Activated CD4-positive, alpha-beta memory T cell treated with anti-CD3 and anti-CD28 coated beads for 36 hours (primary cell): Measurements from ENCODE around the gene ARSB. TPM values are rescaled to one million over a fixed set of nuclear protein-coding genes. Genes with fewer than 3 reads are reported as not detected.

Experiments used
- CTCF ChIA-PET: fragments of 350-600 bp; sonication (Branson Sonifier 250); formaldehyde crosslinking; loops from one replicate; lab custom pipeline; 2021; ENCODE audit warnings: antibody characterized with exemption, inconsistent platforms; lab: Charles Lee
- POLR2A ChIA-PET: fragments of 350-600 bp; sonication (Branson Sonifier 250); formaldehyde crosslinking; loops from one replicate; lab custom pipeline; 2021; ENCODE audit warnings: antibody characterized with exemption; lab: Charles Lee
- DNase-seq: peaks from one replicate; pipeline ENCODE4 v3.0.0-alpha.2; 2020
- H3K27ac Mint-ChIP-seq: one replicate; pipeline ENCODE4 v1.8.0; 2021; ENCODE audit warnings: mixed read lengths
- H3K27me3 Mint-ChIP-seq: one replicate; pipeline ENCODE4 v1.8.0; 2021; ENCODE audit warnings: mixed read lengths
- H3K36me3 Mint-ChIP-seq: one replicate; pipeline ENCODE4 v1.8.0; 2021; ENCODE audit warnings: mixed read lengths
- H3K4me1 Mint-ChIP-seq: one replicate; pipeline ENCODE4 v1.8.0; 2021; ENCODE audit warnings: low read depth, mixed read lengths
- H3K4me3 Mint-ChIP-seq: one replicate; pipeline ENCODE4 v1.8.0; 2021; ENCODE audit warnings: mild to moderate bottlenecking, mixed read lengths
- H3K9me3 Mint-ChIP-seq: one replicate; pipeline ENCODE4 v1.8.0; 2021; ENCODE audit warnings: mixed read lengths
- intact Hi-C: fragments of 100-400 bp; cut with micrococcal nuclease; formaldehyde crosslinking; loops from one replicate; pipeline ENCODE4 v1.15.1; 2023
- total RNA-seq, 2 experiments: library from RNA; stranded (reverse); gene quantifications; one replicate each; pipeline ENCODE4 v1.2.3, GENCODE V29; 2021

The ARSB gene
- 1 to 10 TPM; 9.3 to 9.9 TPM for total RNA-seq

DNA sequence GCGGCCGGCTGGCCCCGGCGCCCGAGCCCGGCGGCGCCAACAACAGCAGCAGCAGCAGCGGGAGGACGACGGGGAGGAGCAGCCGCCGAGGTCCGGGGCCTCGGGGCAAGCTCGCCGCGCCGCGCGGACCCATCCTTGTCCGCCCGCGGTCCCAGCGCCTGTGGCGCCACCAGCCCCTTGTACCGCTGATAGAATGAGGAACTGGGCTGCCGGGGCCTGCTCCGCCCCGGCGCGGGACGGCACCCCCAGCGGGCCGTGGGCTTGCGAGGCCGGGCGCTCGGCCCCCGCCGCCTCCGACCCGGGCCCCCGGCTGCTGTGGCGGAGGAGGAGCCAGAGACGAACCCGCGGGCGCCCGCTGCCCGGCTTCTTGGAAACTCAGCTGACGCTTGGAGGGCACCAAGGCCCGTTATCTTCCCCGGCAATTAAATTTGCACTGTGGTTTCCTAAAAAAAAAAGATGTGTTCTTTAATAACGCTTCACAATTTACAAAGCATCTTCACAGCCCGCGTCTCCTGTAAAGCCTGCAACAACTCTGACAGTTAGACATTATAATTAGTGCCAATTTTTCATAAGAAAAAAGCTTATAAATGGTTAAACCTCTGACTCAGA lies at the start of gene ARSB:
Gene ARSB, minus strand, starts transcription at position 195 of the 609 bp plus-strand sequence. Its CDS starts 62 bp downstream, at position 133.
- H3K27me3 Mint-ChIP-seq, result no peaks in the 10 kb centered on the region
- peak; percentile 69 for DNase-seq
- intact Hi-C loops, result loop anchor here (2.0 to 10.0 kb wide), 6 partner anchors 32 to 1670 kb away; partner anchors contain the start of genes DHFR, MSH3 and SCAMP1
- H3K4me1 Mint-ChIP-seq, result peaks cover 30% of the 10 kb centered on the region
- peak within 1 kb of the TSS; percentile 97 for H3K27ac Mint-ChIP-seq
- no peaks in the 10 kb centered on the region for H3K9me3 Mint-ChIP-seq
- H3K4me3 Mint-ChIP-seq, result peak within 1 kb of the TSS; percentile 87
- peaks cover 2% of the 10 kb centered on the region for H3K36me3 Mint-ChIP-seq
- POLR2A ChIA-PET, result interaction anchor here (0.5 to 1.5 kb wide), 4 partner anchors 251 to 1224 kb away, joined by 3 to 6 read pairs (median 3); partner anchors contain the start of genes JMY and SCAMP1
- CTCF ChIA-PET, result interaction anchor here (0.6 to 3.1 kb wide), 11 partner anchors 35 to 982 kb away, joined by 3 to 15 read pairs (median 4); no protein-coding TSS in a partner anchor

DNA sequence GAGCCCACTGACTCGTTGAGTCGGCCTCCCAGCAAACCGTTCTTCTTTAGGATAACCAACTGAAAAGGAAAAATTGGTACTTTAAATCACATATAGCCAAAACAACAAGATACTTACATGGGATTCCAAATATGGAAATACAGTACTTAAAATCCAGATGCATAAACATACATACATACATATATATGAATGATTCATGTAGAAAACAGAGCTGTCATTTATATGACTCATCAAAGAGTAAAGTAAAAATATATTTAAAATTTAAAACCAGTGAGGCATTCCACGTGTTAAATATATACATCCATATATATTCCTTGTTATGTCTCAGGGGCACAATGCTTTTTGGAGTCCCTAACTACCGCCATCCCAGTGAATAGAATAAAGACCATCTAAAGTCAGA lies 47.7 kb upstream of the ARSB start:
- intact Hi-C loops, result no loop called here
- ChIA-PET CTCF (interaction anchor here (4.0 kb wide), 1 partner anchor 8 kb away, joined by 18 read pairs; no protein-coding TSS in a partner anchor), POLR2A (no interaction called here)
- Mint-ChIP-seq H3K27ac (no peak overlapping the region), H3K4me1 (no peaks in the 10 kb centered on the region), H3K27me3 (no peaks in the 10 kb centered on the region), H3K36me3 (no peaks in the 10 kb centered on the region), H3K4me3 (no peak overlapping the region), H3K9me3 (no peaks in the 10 kb centered on the region)
- DNase-seq, result no peak

DNA sequence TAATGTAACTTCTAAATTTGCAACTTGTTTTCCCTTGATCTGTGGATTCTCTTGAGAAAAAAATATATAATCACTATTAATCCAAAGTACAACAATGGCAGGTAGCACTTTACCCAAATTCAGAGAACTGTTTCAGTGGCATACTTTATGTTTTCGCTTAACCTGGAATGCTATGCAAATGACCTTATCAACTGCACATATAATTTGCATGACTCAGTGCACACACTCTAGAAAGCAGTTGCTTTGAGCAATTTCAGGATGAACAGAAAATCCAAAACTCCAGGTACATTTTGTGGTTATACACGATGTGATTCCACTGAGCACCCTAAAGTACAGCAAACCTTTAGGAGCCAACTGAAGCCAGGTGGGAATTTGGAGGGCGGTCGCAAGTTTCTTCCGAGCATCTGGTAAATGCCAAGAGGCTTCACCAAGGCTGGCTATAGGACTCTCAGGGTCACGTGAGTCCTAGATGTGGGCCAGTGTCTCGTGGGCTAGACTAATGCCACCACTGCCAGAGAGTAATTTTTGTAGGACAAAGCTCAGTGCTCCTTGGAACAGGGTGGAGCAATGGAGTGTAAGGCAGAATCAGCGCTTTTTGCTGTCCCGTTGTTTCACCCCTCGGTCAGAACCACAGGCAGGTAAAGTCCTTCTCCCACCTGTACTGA lies 47.1 kb upstream of the ARSB start:
- Mint-ChIP-seq H3K9me3 (no peaks in the 10 kb centered on the region), H3K4me3 (no peak overlapping the region), H3K27me3 (no peaks in the 10 kb centered on the region), H3K4me1 (no peaks in the 10 kb centered on the region), H3K36me3 (no peaks in the 10 kb centered on the region), H3K27ac (no peak overlapping the region)
- CTCF ChIA-PET, result no interaction called here
- no peak for DNase-seq
- POLR2A ChIA-PET, result no interaction called here
- intact Hi-C loops, result no loop called here

DNA sequence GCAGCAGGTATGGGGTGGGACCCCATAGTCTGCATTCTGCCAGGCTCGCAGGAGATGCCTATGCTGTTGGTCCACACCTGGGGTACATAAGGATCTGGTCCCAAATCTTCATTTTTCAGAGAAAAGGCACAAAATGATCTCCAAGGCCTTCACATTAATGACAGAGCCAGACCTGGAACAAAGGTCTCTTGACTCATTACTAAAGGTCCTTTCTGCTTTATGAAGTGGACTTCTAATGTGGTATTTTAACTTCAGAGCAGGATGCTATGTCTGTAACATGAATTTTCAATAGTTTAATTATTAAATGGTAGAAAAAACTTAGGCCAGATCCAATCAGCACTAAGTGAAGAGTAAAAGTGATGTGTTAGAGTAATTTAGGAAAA lies 46.4 kb upstream of the ARSB start:
- Mint-ChIP-seq H3K4me1 (no peaks in the 10 kb centered on the region), H3K27ac (no peak overlapping the region), H3K4me3 (no peak overlapping the region), H3K27me3 (peaks cover 3% of the 10 kb centered on the region), H3K36me3 (no peaks in the 10 kb centered on the region), H3K9me3 (no peaks in the 10 kb centered on the region)
- DNase-seq, result no peak
- intact Hi-C loops, result no loop called here
- ChIA-PET CTCF (no interaction called here), POLR2A (no interaction called here)

DNA sequence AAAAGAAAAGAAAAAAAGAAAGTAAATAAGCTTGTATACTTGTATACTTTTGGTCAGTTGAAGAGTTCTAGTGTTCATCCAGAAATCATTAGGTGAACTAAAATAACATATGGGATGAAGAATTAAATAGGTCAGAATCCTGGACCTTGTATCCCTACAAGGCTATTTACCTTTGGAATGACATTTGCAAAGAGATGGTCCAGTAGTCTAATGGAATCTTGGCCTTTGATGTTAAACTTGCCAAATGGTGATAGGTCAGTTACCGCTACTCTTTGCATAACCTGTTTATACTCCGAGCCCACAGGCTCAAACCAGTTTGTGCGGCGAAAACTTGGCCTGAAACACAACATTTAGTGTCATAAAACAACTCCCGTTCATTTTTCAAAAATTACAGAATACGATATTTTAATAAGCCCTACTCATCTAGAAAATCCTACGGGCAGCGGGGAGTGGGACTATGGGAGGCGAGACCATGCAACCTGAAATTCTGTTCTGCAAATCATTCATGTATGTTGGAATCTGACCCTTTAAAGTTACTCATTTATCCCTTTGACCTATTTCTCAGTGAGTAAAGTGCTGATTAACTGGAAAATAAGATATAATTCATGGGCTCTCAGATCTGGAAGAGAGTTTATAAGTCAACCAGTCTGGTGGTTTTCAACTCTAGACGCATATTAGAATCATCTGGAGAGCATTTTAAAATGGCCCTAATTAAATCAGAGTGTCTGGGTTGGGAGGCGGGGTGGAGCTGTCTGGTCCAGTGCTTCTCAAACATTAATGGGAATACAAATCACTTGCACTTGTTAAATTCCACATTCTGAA lies 45.8 kb upstream of the ARSB start:
- Mint-ChIP-seq H3K27me3 (peaks cover 4% of the 10 kb centered on the region), H3K9me3 (no peaks in the 10 kb centered on the region), H3K4me3 (no peak overlapping the region), H3K36me3 (no peaks in the 10 kb centered on the region), H3K4me1 (no peaks in the 10 kb centered on the region), H3K27ac (no peak overlapping the region)
- intact Hi-C loops, result no loop called here
- no peak for DNase-seq
- CTCF ChIA-PET, result interaction anchor here (2.6 to 12.7 kb wide), 2 partner anchors 10 to 100 kb away, joined by 8 to 404 read pairs; no protein-coding TSS in a partner anchor
- POLR2A ChIA-PET, result no interaction called here

DNA sequence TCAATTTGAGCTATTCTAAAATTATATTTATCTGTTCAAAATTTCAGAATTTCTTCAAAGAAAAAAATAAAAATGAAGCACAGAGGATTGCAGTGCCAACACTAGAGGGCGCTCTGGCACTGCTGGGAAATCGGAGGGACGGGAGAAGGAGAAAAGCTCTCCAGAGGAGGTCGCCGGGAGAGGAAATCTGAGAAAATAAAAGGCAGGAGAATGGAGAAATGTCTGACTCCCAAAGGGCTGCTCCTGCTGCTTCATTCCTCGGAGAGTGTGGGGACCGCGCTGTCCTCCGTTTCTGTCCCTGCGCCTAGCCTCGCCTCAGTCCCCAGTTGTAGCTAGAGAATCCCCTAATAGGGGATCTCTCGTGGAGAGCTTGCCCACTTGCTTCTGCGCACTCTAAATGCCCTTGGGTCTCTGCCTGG lies 40.0 kb upstream of the ARSB start:
- H3K9me3 Mint-ChIP-seq, result no peaks in the 10 kb centered on the region
- ChIA-PET POLR2A (no interaction called here), CTCF (interaction anchor here (0.6 to 12.7 kb wide), 42 partner anchors 9 to 1070 kb away, joined by 3 to 404 read pairs (median 4); partner anchors contain the start of gene ARSB)

DNA sequence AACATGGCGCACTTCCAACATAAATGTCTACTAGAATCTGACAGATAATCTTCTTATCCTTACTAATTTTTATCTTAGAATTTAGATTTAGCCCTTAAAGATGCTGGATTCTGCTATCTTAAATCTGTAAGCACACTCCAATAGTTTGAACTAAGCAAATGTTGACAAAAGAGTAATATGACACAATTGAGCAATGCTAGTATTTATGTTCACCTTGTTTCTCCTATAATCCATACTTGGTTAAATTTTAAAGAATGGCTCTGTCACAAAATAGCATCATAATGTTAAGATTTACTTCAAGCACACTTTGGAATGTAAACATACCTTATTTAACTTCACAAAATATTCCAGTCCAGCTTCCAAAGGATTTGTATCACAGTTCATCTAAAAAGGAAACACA lies 38.8 kb upstream of the ARSB start:
- no peak for DNase-seq
- Mint-ChIP-seq H3K4me1 (peaks cover 7% of the 10 kb centered on the region), H3K27me3 (peaks cover 42% of the 10 kb centered on the region), H3K4me3 (no peak overlapping the region), H3K9me3 (no peaks in the 10 kb centered on the region), H3K36me3 (no peaks in the 10 kb centered on the region), H3K27ac (no peak overlapping the region)
- POLR2A ChIA-PET, result no interaction called here
- CTCF ChIA-PET, result interaction anchor here (0.7 to 12.7 kb wide), 13 partner anchors 11 to 445 kb away, joined by 3 to 404 read pairs (median 6); no protein-coding TSS in a partner anchor
- intact Hi-C loops, result loop anchor here (2.0 kb wide), 2 partner anchors 87 to 441 kb away; partner anchors contain the start of gene BHMT

More for the DNA sequence above, 40.0 kb upstream of the ARSB start:
- H3K27ac Mint-ChIP-seq, result no peak overlapping the region
- no peak overlapping the region for H3K4me3 Mint-ChIP-seq
- peaks cover 7% of the 10 kb centered on the region for H3K4me1 Mint-ChIP-seq
- intact Hi-C loops, result loop anchor here (1.0 to 2.0 kb wide), 3 partner anchors 86 to 440 kb away; partner anchors contain the start of gene BHMT
- DNase-seq, result peak; percentile 68
- no peaks in the 10 kb centered on the region for H3K36me3 Mint-ChIP-seq
- peaks cover 37% of the 10 kb centered on the region for H3K27me3 Mint-ChIP-seq

DNA sequence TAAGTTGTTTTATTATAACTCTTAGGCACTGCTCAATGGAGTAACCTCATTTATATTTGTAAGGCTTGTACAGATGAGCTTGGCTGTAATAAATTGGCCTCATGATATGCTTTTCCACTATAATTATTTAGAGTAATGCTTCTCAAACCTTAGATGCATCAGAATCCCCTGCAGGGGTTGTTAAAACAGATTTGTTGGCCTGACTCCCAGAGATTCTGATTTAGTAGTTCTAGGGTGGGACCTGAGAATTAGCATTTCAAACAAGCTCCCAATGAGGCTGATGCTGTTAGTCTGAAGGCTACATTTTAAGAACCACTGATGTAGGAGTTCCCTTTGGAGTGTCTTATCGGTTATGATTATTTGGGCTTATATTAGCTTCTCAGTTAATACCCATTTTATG lies 38.2 kb upstream of the ARSB start:
- Mint-ChIP-seq H3K4me3 (no peak overlapping the region), H3K27ac (no peak overlapping the region), H3K27me3 (peaks cover 46% of the 10 kb centered on the region), H3K9me3 (no peaks in the 10 kb centered on the region), H3K36me3 (no peaks in the 10 kb centered on the region), H3K4me1 (peaks cover 7% of the 10 kb centered on the region)
- ChIA-PET CTCF (interaction anchor here (1.0 to 12.7 kb wide), 7 partner anchors 57 to 441 kb away, joined by 3 to 404 read pairs (median 5); no protein-coding TSS in a partner anchor), POLR2A (no interaction called here)
- DNase-seq, result no peak
- intact Hi-C loops, result no loop called here

DNA sequence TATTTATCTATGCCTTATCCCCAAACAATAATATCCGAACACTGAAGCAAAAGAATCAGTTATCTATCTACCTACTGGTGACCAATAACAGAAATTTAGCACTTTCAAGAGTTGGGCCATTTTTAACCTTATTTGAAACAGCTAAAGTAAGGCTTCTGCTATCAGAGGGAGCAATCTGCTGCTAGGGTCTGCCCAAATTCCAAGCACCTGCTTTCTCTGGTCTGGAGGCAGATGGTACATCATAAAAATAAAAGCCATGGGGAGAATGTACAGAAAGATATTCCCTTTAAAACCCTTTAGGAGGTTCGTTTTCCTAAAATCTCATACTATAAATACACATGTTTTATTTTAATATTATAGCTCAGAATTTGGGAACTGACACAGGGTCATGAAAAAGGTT lies 37.7 kb upstream of the ARSB start:
- intact Hi-C loops, result no loop called here
- Mint-ChIP-seq H3K27ac (no peak overlapping the region), H3K4me1 (peaks cover 7% of the 10 kb centered on the region), H3K4me3 (no peak overlapping the region), H3K9me3 (no peaks in the 10 kb centered on the region), H3K36me3 (no peaks in the 10 kb centered on the region), H3K27me3 (peaks cover 48% of the 10 kb centered on the region)
- no peak for DNase-seq
- CTCF ChIA-PET, result interaction anchor here (0.6 to 12.7 kb wide), 10 partner anchors 39 to 442 kb away, joined by 3 to 404 read pairs (median 5); no protein-coding TSS in a partner anchor
- POLR2A ChIA-PET, result no interaction called here

DNA sequence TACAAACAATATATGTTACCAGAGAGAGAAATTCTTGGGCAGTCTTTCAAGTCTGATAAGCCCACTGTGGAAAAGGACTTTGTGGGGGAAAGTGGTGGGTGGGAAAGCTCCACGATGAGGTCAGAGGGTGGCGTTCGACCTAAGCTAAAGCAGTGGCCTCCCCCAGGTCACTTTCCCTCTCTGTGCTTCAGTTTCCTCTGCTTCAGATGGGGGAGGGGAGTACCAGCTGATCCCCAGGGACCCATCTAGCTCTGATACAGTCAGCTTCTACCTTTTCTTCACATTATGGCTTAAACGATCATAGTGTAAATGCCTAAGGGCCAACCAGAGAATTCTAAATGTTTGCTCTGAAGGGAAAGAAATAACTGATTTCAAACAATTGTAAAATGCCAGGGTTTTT lies 36.6 kb upstream of the ARSB start:
- intact Hi-C loops, result loop anchor here (1.0 kb wide), 1 partner anchor 112 kb away; no protein-coding TSS in a partner anchor
- CTCF ChIA-PET, result interaction anchor here (0.6 to 12.7 kb wide), 15 partner anchors 9 to 1062 kb away, joined by 3 to 404 read pairs (median 5); no protein-coding TSS in a partner anchor
- peaks cover 48% of the 10 kb centered on the region for H3K27me3 Mint-ChIP-seq

DNA sequence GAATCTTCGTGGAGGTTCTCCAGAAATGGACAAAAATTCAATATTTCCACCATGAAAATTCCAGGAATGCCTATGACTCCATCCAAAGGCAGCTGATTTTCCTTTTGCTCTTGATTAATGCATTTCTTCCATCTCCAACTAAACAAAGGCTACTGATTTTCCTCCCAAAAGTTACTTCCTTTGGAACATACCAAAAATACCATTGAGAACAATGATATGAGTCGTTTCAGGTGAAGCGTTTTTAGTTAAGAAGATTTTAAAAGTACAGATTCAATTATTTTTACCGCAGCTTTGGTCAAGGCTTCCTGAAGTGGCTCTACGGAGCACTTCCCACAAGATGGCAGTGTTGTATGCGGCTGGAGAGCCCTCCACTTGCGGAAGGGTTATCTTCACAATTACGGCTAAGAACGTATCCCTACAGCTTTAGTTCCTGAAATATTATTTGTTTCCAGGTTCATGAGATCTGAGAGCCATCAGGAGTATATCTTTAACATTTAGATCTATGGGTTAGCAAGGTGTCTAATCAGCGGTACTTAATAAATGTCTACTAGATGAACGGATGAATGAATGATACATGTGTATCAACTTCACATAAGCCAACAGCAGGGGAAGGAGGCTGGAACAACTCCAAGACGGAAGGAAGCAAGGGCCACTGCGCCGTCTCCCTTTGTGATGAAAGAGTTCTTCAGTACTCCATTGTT lies 35.9 kb upstream of the ARSB start:
- Mint-ChIP-seq H3K27me3 (peaks cover 43% of the 10 kb centered on the region), H3K4me1 (peaks cover 7% of the 10 kb centered on the region), H3K27ac (no peak overlapping the region), H3K36me3 (no peaks in the 10 kb centered on the region), H3K9me3 (no peaks in the 10 kb centered on the region), H3K4me3 (no peak overlapping the region)
- peak; percentile 66 for DNase-seq
- ChIA-PET POLR2A (no interaction called here), CTCF (interaction anchor here (0.6 to 12.7 kb wide), 24 partner anchors 9 to 1063 kb away, joined by 3 to 404 read pairs (median 4); partner anchors contain the start of gene HOMER1)
- intact Hi-C loops, result loop anchor here (1.0 kb wide), 1 partner anchor 112 kb away; no protein-coding TSS in a partner anchor

More for the DNA sequence above, 36.6 kb upstream of the ARSB start:
- no peaks in the 10 kb centered on the region for H3K36me3 Mint-ChIP-seq
- peaks cover 7% of the 10 kb centered on the region for H3K4me1 Mint-ChIP-seq
- POLR2A ChIA-PET, result no interaction called here
- no peak for DNase-seq
- no peak overlapping the region for H3K4me3 Mint-ChIP-seq
- H3K9me3 Mint-ChIP-seq, result no peaks in the 10 kb centered on the region
- H3K27ac Mint-ChIP-seq, result no peak overlapping the region
